Spinal cord (tissue), 10 donors: ENCODE results near the gene QRSL1. TPM values are rescaled to one million over a fixed set of nuclear protein-coding genes. Genes with fewer than 3 reads are reported as not detected.
"Not testable (repeated sequence)": the region's sequence is repeated elsewhere in the genome, so short reads cannot be mapped to it uniquely, and the experiment has no call there.

ENCODE experiments used
- DNase-seq, 6 donors: peaks; one replicate each; pipeline versions ENCODE4 v3.0.0 to v3.0.0-alpha.2; 2013 to 2015; ENCODE audit warnings: low spot score in 6 of 6, low read depth in 4 of 6
- H3K27ac ChIP-seq: one replicate; pipeline ENCODE4 v1.5.1; 2013; ENCODE audit warnings: low read depth, low read length, control low read depth
- H3K27me3 ChIP-seq: one replicate; pipeline ENCODE4 v1.6.1; 2013; ENCODE audit warnings: low read length; ENCODE audit not compliant: control insufficient read depth, insufficient read depth
- H3K36me3 ChIP-seq: one replicate; pipeline ENCODE4 v1.6.1; 2013; ENCODE audit warnings: low read length; ENCODE audit not compliant: control insufficient read depth, insufficient read depth
- H3K4me1 ChIP-seq: one replicate; pipeline ENCODE4 v1.6.1; 2013; ENCODE audit warnings: low read length; ENCODE audit not compliant: control insufficient read depth, insufficient read depth
- H3K4me3 ChIP-seq: one replicate; pipeline ENCODE4 v1.5.1; 2013; ENCODE audit warnings: low read depth, low read length, control low read depth
- H3K9me3 ChIP-seq: one replicate; pipeline ENCODE4 v1.6.1; 2013; ENCODE audit warnings: low read length; ENCODE audit not compliant: control insufficient read depth, insufficient read depth
- WGBS: methylation state at CpG from one replicate; pipeline ENCODE4 v1.1.5; 2013; ENCODE audit warnings: missing lambda C conversion rate; ENCODE audit not compliant: insufficient coverage; 5-methylcytosine and 5-hydroxymethylcytosine counted together
- polyA plus RNA-seq, 2 donors: library from polyadenylated mRNA; unstranded; fragments of 120-200 nt; gene quantifications; one replicate each; pipeline ENCODE4 v1.2.1, GENCODE V29; 2013; ENCODE audit not compliant: insufficient read length in 2 of 2
- total RNA-seq, 2 donors: library from RNA; depleted of rRNA in 1 of 2; stranded (reverse); fragments of 120-200 nt in 1 of 2; fragments of >200 nt in 1 of 2; gene quantifications; one replicate each; pipeline versions ENCODE4 v1.2.3 to v1.2.4, GENCODE V29; 2013 to 2014
- donor health status: healthy.

The QRSL1 gene
- total and polyA plus RNA-seq, 4 donors: 13.4 to 18.1 (median 16.3) TPM

DNA sequence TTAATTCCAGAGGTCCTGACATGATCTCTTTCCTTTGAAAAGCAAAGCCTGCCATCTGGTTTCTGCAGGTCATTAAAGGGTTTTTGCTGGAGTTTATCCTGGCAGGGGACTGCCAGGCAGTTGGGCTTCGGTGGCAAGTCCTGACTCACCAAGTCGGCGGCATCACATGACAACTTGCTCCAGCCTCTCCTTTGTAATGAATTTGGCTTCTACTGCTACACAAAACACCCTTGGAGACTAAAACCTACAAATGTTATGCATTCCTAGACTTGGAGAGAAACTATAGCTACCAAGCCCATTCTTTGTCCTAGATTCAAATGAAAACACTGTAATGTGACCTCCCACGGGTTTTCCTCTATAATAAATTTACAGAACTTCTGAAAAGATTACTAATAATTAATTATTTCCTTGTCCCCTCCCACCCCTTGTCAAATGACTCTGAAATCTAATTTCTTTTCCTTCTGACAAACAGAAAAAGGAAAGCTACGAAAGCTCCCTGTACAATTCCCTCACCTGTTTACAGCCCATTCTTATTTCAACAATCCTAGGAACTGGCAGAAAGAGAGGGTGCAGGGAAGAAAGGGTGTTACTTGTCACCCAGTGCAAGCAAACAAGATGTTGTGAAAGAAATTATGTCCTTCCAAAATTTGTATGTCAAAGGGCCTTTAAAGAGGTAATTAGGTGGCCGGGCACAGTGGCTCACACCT, 62.9 kb downstream of the QRSL1 start:
- Histone ChIP-seq H3K27ac (peak overlapping the region; percentile 6), H3K36me3 (no peaks in the 10 kb centered on the region), H3K4me3 (no peak overlapping the region), H3K27me3 (no peaks in the 10 kb centered on the region), H3K4me1 (peaks cover 11% of the 10 kb centered on the region), H3K9me3 (no peaks in the 10 kb centered on the region)
- DNase-seq: peak in 3 of 6 donors; percentile 26 to 70 (median 68)
- WGBS: 10% methylated on average over 3 of the region's 6 CpGs

- 63% methylated on average over 2 of the region's 3 CpGs for WGBS
- H3K36me3 ChIP-seq: no peaks in the 10 kb centered on the region
- H3K9me3 ChIP-seq: no peaks in the 10 kb centered on the region
- peak overlapping the region; percentile 6 for H3K27ac ChIP-seq
- H3K4me3 ChIP-seq: no peak overlapping the region
- H3K4me1 ChIP-seq: peaks cover 11% of the 10 kb centered on the region
- DNase-seq: no peak
- no peaks in the 10 kb centered on the region for H3K27me3 ChIP-seq
These were observed 63.4 kb downstream of the QRSL1 start for GRCh38 chr6:106692819-106693208.

- Histone ChIP-seq H3K4me3 (no peak overlapping the region), H3K4me1 (peaks cover 11% of the 10 kb centered on the region), H3K36me3 (no peaks in the 10 kb centered on the region), H3K27ac (no peak overlapping the region), H3K9me3 (no peaks in the 10 kb centered on the region), H3K27me3 (no peaks in the 10 kb centered on the region)
- WGBS: no CpG with 5 or more reads among the region's 2 CpGs
- peak in 3 of 6 donors; percentile 15 to 76 (median 30) for DNase-seq
These were observed 64.0 kb downstream of the QRSL1 start for GRCh38 chr6:106693418-106693817.

GRCh38 chr6:106694343-106694742, 65.0 kb downstream of the QRSL1 start:
- Histone ChIP-seq H3K4me3 (no peak overlapping the region), H3K9me3 (no peaks in the 10 kb centered on the region), H3K27me3 (no peaks in the 10 kb centered on the region), H3K27ac (no peak overlapping the region), H3K4me1 (peaks cover 11% of the 10 kb centered on the region), H3K36me3 (no peaks in the 10 kb centered on the region)
- DNase-seq: no peak
- WGBS: 43% methylated on average over 2 of the region's 8 CpGs

DNA sequence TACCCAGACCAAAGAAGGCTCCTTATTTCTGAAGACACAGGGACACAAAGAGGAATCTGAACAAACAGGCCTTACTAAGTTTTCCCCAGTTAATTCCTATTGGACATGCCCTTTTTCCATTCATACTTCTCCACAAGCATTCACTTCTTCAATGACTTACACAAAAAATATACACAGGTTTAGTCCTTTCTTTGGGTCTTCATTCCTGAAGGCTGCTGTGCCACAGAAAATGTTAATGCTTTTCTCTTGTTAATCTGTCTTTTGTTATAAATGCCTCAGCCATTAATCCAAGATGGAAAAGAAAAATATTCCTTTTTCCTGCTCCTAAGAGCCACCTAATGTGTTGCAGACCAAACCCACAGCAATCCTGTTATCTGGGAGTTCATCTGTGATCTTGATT, 71.2 kb downstream of the QRSL1 start:
- no peaks in the 10 kb centered on the region for H3K4me1 ChIP-seq
- H3K4me3 ChIP-seq: no peak overlapping the region
- no peaks in the 10 kb centered on the region for H3K9me3 ChIP-seq
- no peaks in the 10 kb centered on the region for H3K27me3 ChIP-seq
- no peaks in the 10 kb centered on the region for H3K36me3 ChIP-seq
- no peak for DNase-seq
- no peak overlapping the region for H3K27ac ChIP-seq

- not testable (repeated sequence) for H3K27me3 ChIP-seq, H3K9me3 ChIP-seq, H3K4me3 ChIP-seq, H3K36me3 ChIP-seq, H3K4me1 ChIP-seq, H3K27ac ChIP-seq, DNase-seq
- 100% methylated on average over 2 of the region's 3 CpGs for WGBS
These were observed 71.8 kb downstream of the QRSL1 start for GRCh38 chr6:106701201-106701600.

GRCh38 chr6:106702046-106702445, 72.7 kb downstream of the QRSL1 start:
- no peaks in the 10 kb centered on the region for H3K9me3 ChIP-seq
- H3K27me3 ChIP-seq: no peaks in the 10 kb centered on the region
- no peak overlapping the region for H3K4me3 ChIP-seq
- no peak overlapping the region for H3K27ac ChIP-seq
- H3K36me3 ChIP-seq: no peaks in the 10 kb centered on the region
- no peak for DNase-seq
- H3K4me1 ChIP-seq: no peaks in the 10 kb centered on the region
- 91% methylated on average over 1 of the region's 4 CpGs for WGBS

DNA sequence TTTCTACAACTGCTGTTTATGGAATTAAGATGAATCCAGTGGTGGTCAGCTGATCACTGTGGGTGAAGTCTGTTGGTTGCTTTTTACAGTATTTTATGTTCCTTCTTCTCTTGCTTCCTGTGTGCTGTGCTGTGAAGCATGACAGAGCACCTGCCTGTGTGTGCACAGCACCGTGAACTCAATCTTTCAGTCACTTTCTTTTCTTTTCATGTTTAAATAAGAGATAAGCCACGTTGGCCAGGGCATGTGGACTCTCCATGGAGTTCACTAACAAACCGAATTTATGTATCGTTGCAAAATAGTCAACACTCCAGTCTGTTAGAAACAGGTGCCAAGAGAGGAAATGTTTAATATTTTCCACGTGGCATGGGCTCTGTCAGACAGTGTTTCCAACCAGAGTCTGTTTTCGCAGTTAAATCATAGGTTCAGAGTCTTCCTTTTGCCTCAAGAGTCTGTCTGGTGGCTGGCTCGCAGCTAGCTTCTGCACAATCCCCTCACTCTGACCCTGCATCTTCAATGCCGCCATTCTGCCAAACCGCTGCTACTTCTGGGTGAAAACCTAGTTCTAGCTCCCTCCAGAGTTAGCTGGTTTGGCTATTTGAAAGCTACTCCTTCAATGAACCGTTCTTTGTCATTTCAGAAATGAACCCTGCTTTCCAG, 73.2 kb downstream of the QRSL1 start:
- Histone ChIP-seq H3K4me3 (no peak overlapping the region), H3K4me1 (no peaks in the 10 kb centered on the region), H3K36me3 (no peaks in the 10 kb centered on the region), H3K27me3 (no peaks in the 10 kb centered on the region), H3K27ac (no peak overlapping the region), H3K9me3 (no peaks in the 10 kb centered on the region)
- no peak for DNase-seq
- WGBS: 83% methylated on average over 9 of the region's 10 CpGs

DNA sequence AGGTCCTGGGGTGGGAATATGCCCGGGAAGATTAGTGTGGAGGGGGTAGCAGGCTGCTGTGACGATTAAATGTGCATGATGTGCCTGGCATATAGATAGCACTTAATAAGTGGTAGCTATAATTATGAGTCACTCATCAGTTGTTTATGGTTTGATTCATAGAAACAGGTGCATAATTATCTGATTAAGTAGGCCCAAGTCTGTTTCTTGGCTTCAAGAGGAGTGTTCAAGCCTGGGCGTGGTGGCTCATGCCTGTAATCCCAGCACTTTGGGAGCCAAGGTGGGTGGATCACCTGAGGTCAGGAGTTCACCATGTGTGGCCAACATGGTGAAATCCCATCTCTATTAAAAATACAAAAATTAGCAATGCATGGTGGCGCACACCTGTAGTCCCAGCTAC, 74.9 kb downstream of the QRSL1 start:
- no peaks in the 10 kb centered on the region for H3K4me1 ChIP-seq
- H3K27me3 ChIP-seq: no peaks in the 10 kb centered on the region
- no peak for DNase-seq
- no peaks in the 10 kb centered on the region for H3K9me3 ChIP-seq
- WGBS: 86% methylated on average over 3 of the region's 4 CpGs
- no peak overlapping the region for H3K4me3 ChIP-seq
- no peaks in the 10 kb centered on the region for H3K36me3 ChIP-seq
- H3K27ac ChIP-seq: no peak overlapping the region

- 87% methylated on average over 6 of the region's 6 CpGs for WGBS
- H3K4me1 ChIP-seq: no peaks in the 10 kb centered on the region
- no peaks in the 10 kb centered on the region for H3K36me3 ChIP-seq
- H3K4me3 ChIP-seq: no peak overlapping the region
- no peaks in the 10 kb centered on the region for H3K27me3 ChIP-seq
- H3K27ac ChIP-seq: no peak overlapping the region
- no peak for DNase-seq
- no peaks in the 10 kb centered on the region for H3K9me3 ChIP-seq
These were observed 75.8 kb downstream of the QRSL1 start for GRCh38 chr6:106705156-106705555.
